ENCODE results near the gene CNP.

CNP gene

DNA sequence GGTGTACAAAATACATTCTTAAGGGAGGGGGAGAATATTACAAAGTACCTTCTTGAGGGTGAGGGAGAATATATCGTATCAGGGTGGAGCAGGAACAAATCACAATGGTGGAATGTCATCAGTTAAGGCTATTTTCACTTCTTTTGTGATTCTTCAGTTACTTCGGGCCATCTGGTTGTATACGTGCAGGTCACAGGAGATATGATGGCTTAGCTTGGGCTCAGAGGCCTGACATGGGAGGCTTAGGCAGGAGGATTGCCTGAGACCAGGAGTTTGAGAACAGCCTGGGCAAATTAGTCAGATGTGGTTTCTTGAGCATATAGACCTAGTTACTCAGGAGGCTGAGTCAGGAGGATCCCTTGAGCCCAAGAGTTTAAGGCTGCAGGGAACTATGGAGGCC is 23.1 kb upstream of the CNP start:
- H3K9ac ChIP-seq (ENCODE audit: low read length): no peak overlapping the region
- H3K9me3 ChIP-seq (ENCODE audit: control insufficient read depth, low read length): no peaks in the 10 kb centered on the region
- no peaks in the 10 kb centered on the region for H3K4me1 ChIP-seq (ENCODE audit: control insufficient read depth, insufficient read depth, low read length)

DNA sequence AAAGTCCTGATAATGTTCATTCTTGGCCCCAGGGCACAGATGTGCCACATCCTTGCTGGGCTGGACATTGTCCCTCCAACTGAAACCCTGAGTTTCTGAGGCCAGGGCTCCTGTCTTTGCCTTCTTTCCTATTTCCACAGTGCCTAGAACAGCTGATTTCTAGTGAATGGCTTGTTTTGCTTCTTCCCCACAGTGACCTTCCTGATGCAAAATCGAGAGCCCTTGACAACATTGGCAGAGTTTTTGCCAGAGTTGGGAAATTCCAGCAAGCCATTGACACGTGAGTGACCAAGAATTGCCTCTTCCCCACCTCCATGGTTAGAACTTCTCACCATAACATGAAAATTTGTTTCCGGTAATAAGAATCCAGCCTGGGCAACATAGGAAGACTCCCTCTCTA is 21.7 kb upstream of the CNP start:
- Histone ChIP-seq H3K36me3 (ENCODE audit: control insufficient read depth, insufficient read depth, low read length, severe bottlenecking) (no peaks in the 10 kb centered on the region), H3K9ac (ENCODE audit: low read length) (no peak overlapping the region), H3K4me3 (ENCODE audit: low read length) (no peak overlapping the region), H3K4me1 (ENCODE audit: control insufficient read depth, insufficient read depth, low read length) (no peaks in the 10 kb centered on the region), H3K9me3 (ENCODE audit: control insufficient read depth, low read length) (no peaks in the 10 kb centered on the region), H3K27me3 (replicated peaks; ENCODE audit: control insufficient read depth, insufficient read depth, low read length) (no peaks in the 10 kb centered on the region)
- no peak for DNase-seq (ENCODE audit: low read depth)

More for the DNA sequence above, 23.1 kb upstream of the CNP start:
- no peaks in the 10 kb centered on the region for H3K27me3 ChIP-seq (replicated peaks; ENCODE audit: control insufficient read depth, insufficient read depth, low read length)
- no peaks in the 10 kb centered on the region for H3K36me3 ChIP-seq (ENCODE audit: control insufficient read depth, insufficient read depth, low read length, severe bottlenecking)
- no peak for DNase-seq (ENCODE audit: low read depth)
- H3K4me3 ChIP-seq (ENCODE audit: low read length): no peak overlapping the region

GRCh38 chr17:41948762-41949460 is 17.7 kb upstream of the CNP start:
- no peak for DNase-seq (ENCODE audit: low read depth)
- H3K4me3 ChIP-seq (ENCODE audit: low read length): no peak overlapping the region
- H3K9ac ChIP-seq (ENCODE audit: low read length): no peak overlapping the region
- no peaks in the 10 kb centered on the region for H3K4me1 ChIP-seq (ENCODE audit: control insufficient read depth, insufficient read depth, low read length)
- H3K36me3 ChIP-seq (ENCODE audit: control insufficient read depth, insufficient read depth, low read length, severe bottlenecking): no peaks in the 10 kb centered on the region
- no peaks in the 10 kb centered on the region for H3K27me3 ChIP-seq (replicated peaks; ENCODE audit: control insufficient read depth, insufficient read depth, low read length)
- H3K9me3 ChIP-seq (ENCODE audit: control insufficient read depth, low read length): no peaks in the 10 kb centered on the region

DNA sequence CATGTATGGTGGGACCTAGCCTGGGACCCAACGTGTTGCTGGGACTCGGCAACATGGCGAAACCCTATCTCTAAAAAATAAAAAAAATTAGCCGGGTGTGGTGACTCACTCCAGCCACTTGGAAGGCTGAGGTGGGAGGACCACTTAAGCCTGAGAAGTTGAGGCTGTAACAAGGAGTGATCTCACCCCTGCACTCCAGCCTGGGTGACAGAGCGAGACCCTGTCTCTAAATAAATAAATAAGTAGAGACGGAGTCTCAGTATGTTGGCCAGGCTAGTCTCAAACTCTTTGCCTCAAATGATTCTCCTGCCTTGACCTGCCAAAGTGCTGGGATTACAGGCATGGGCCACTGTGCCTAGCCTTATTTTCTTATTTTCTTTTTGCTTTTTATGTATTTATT is 10.1 kb upstream of the CNP start:
- no peak overlapping the region for H3K9ac ChIP-seq (ENCODE audit: low read length)
- peaks cover under 1% of the 10 kb centered on the region for H3K27me3 ChIP-seq (replicated peaks; ENCODE audit: control insufficient read depth, insufficient read depth, low read length)
- H3K9me3 ChIP-seq (ENCODE audit: control insufficient read depth, low read length): no peaks in the 10 kb centered on the region
- H3K4me1 ChIP-seq (ENCODE audit: control insufficient read depth, insufficient read depth, low read length): peaks cover 14% of the 10 kb centered on the region
- no peak for DNase-seq (ENCODE audit: low read depth)
- H3K4me3 ChIP-seq (ENCODE audit: low read length): no peak overlapping the region
- no peaks in the 10 kb centered on the region for H3K36me3 ChIP-seq (ENCODE audit: control insufficient read depth, insufficient read depth, low read length, severe bottlenecking)

- Histone ChIP-seq H3K4me1 (ENCODE audit: control insufficient read depth, insufficient read depth, low read length) (peaks cover 14% of the 10 kb centered on the region), H3K36me3 (ENCODE audit: control insufficient read depth, insufficient read depth, low read length, severe bottlenecking) (no peaks in the 10 kb centered on the region), H3K4me3 (ENCODE audit: low read length) (no peak overlapping the region), H3K27me3 (replicated peaks; ENCODE audit: control insufficient read depth, insufficient read depth, low read length) (peaks cover 6% of the 10 kb centered on the region), H3K9me3 (ENCODE audit: control insufficient read depth, low read length) (no peaks in the 10 kb centered on the region), H3K9ac (ENCODE audit: low read length) (no peak overlapping the region)
- DNase-seq (ENCODE audit: low read depth): peak; percentile 12
These were observed 9.3 kb upstream of the CNP start for GRCh38 chr17:41957031-41957868.

DNA sequence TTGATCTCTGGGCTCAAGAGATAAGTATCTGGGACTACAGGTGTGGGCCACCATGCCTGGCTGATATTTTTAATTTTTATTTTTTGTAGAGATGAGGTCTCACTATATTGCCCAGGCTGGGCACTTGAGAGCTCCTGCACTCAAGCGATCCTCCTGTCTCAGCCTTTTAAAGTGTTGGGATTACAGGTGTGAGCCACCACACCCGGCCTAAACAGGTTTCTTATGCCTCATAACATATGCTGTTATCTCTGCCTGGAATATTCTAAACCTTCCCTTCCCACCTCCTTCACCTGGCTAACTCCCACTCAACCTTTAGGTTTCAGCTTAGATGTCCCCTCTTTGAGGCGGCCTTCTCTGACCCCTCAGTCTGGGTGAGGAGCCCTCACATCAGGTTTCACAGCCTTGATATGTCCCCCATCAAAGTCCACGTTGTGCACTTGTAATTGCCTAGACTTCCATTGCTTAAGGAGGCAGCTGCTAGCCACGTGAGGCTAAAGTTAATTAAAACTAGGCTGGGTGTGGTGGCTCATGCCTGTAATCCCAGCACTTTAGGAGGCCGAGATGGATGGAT is 8.6 kb upstream of the CNP start:
- H3K4me1 ChIP-seq (ENCODE audit: control insufficient read depth, insufficient read depth, low read length): peaks cover 19% of the 10 kb centered on the region
- no peaks in the 10 kb centered on the region for H3K9me3 ChIP-seq (ENCODE audit: control insufficient read depth, low read length)
- H3K27me3 ChIP-seq (replicated peaks; ENCODE audit: control insufficient read depth, insufficient read depth, low read length): peaks cover 6% of the 10 kb centered on the region
- no peaks in the 10 kb centered on the region for H3K36me3 ChIP-seq (ENCODE audit: control insufficient read depth, insufficient read depth, low read length, severe bottlenecking)
- no peak overlapping the region for H3K9ac ChIP-seq (ENCODE audit: low read length)
- no peak for DNase-seq (ENCODE audit: low read depth)
- no peak overlapping the region for H3K4me3 ChIP-seq (ENCODE audit: low read length)

GRCh38 chr17:41959030-41959335 is 7.6 kb upstream of the CNP start:
- Histone ChIP-seq H3K4me1 (ENCODE audit: control insufficient read depth, insufficient read depth, low read length) (peaks cover 22% of the 10 kb centered on the region), H3K9me3 (ENCODE audit: control insufficient read depth, low read length) (no peaks in the 10 kb centered on the region), H3K4me3 (ENCODE audit: low read length) (no peak overlapping the region)

DNA sequence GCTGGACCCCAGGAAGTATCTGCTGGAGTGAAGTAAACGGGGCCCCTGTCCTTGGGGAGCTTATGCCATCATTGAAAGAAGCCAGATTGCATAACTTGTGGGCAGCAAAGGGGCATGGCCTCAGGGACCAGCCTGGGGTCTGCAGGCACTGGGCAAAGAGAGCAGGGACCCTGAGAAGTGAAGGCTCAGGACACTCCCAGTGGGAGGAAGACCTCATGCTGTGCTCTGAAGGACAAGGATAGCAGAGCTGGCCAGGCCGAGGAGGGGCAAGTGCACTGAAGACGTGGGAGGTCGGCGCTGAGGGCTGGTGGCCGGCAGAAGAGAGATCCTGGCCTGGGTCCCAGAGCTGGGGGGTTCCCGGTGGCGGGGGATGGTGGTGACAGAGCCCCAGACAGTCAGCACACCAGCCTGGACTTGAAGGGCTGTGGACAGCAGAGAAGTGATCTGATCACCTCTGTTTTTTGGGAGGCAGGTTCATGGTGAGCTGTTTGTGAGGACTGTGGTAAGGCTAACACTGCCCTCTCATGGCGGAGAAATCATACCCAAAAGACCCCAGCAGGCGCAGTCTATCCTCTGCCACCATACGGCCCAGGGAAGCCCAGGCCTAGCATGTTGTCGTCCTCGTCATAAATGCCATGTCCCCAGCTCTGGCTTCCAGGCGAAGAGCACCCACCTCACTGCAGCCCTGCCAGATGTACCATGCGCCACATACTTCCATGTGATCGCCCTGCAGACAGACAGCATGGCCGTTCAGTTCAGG is 7.1 kb upstream of the CNP start:
- peaks cover 6% of the 10 kb centered on the region for H3K27me3 ChIP-seq (replicated peaks; ENCODE audit: control insufficient read depth, insufficient read depth, low read length)
- no peaks in the 10 kb centered on the region for H3K9me3 ChIP-seq (ENCODE audit: control insufficient read depth, low read length)
- DNase-seq (ENCODE audit: low read depth): peak; percentile 49
- no peak overlapping the region for H3K4me3 ChIP-seq (ENCODE audit: low read length)
- no peak overlapping the region for H3K9ac ChIP-seq (ENCODE audit: low read length)
- H3K36me3 ChIP-seq (ENCODE audit: control insufficient read depth, insufficient read depth, low read length, severe bottlenecking): no peaks in the 10 kb centered on the region
- peaks cover 22% of the 10 kb centered on the region for H3K4me1 ChIP-seq (ENCODE audit: control insufficient read depth, insufficient read depth, low read length)

More at GRCh38 chr17:41959030-41959335, 7.6 kb upstream of the CNP start:
- Histone ChIP-seq H3K9ac (ENCODE audit: low read length) (no peak overlapping the region), H3K27me3 (replicated peaks; ENCODE audit: control insufficient read depth, insufficient read depth, low read length) (peaks cover 6% of the 10 kb centered on the region), H3K36me3 (ENCODE audit: control insufficient read depth, insufficient read depth, low read length, severe bottlenecking) (no peaks in the 10 kb centered on the region)
- no peak for DNase-seq (ENCODE audit: low read depth)

GRCh38 chr17:41962111-41962510 is 4.5 kb upstream of the CNP start:
- Histone ChIP-seq H3K9ac (ENCODE audit: low read length) (no peak overlapping the region), H3K4me1 (ENCODE audit: control insufficient read depth, insufficient read depth, low read length) (peaks cover 34% of the 10 kb centered on the region), H3K9me3 (ENCODE audit: control insufficient read depth, low read length) (no peaks in the 10 kb centered on the region), H3K4me3 (ENCODE audit: low read length) (no peak overlapping the region), H3K36me3 (ENCODE audit: control insufficient read depth, insufficient read depth, low read length, severe bottlenecking) (no peaks in the 10 kb centered on the region), H3K27me3 (replicated peaks; ENCODE audit: control insufficient read depth, insufficient read depth, low read length) (peaks cover 6% of the 10 kb centered on the region)
- no peak for DNase-seq (ENCODE audit: low read depth)

DNA sequence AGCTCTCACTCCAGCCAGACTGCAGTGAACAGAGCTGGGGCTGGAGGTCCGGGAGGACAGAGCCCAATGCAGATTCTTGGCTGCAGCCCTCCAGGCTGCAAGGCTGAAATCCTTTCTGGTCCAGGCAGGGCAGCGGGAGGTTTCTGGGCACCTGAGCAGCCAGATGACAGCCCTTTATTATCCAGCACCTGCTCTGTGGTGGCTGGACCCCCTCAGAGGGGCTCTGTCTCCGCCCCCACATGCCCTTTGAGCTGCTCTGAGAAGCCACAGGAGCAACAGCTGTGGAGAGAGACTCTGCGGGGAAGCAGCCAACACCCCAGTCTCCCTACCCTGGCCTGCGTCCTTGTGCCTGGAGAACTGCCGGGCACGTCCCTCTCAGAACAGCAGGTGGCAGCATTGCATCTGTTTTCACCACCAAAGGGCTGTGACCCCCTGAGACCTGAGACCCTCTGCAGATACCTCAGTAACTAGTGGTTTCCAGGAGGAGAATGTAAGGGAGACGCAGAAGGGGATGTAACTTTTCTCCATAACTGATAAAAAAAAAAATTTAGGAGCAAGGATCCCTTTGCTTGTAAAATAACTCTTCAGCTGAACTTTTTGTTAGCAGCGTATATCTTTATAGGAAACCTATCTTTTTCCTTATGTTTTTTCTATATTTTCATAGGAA is 3.7 kb upstream of the CNP start:
- Histone ChIP-seq H3K4me1 (ENCODE audit: control insufficient read depth, insufficient read depth, low read length) (peaks cover 32% of the 10 kb centered on the region), H3K9ac (ENCODE audit: low read length) (no peak overlapping the region), H3K27me3 (replicated peaks; ENCODE audit: control insufficient read depth, insufficient read depth, low read length) (peaks cover 6% of the 10 kb centered on the region), H3K9me3 (ENCODE audit: control insufficient read depth, low read length) (no peaks in the 10 kb centered on the region), H3K4me3 (ENCODE audit: low read length) (no peak overlapping the region), H3K36me3 (ENCODE audit: control insufficient read depth, insufficient read depth, low read length, severe bottlenecking) (peaks cover 1% of the 10 kb centered on the region)
- peak; percentile 85 for DNase-seq (ENCODE audit: low read depth)
